Stimulated activated CD4-positive, alpha-beta T cell treated with anti-CD3 and anti-CD28 coated beads, TNF-alpha, amount 100 ng/mL, for 1 hour (primary cell): ENCODE data around the gene SAXO2.
"Not testable (repeated sequence)": the region's sequence is repeated elsewhere in the genome, so short reads cannot be mapped to it uniquely, and the experiment has no call there.

Experiments
- DNase-seq, 3 donors: peaks; one replicate each; pipeline ENCODE4 v3.0.0-alpha.2; 2020; ENCODE audit warnings: low read depth in 3 of 3, low spot score in 1 of 3

The SAXO2 gene

DNA sequence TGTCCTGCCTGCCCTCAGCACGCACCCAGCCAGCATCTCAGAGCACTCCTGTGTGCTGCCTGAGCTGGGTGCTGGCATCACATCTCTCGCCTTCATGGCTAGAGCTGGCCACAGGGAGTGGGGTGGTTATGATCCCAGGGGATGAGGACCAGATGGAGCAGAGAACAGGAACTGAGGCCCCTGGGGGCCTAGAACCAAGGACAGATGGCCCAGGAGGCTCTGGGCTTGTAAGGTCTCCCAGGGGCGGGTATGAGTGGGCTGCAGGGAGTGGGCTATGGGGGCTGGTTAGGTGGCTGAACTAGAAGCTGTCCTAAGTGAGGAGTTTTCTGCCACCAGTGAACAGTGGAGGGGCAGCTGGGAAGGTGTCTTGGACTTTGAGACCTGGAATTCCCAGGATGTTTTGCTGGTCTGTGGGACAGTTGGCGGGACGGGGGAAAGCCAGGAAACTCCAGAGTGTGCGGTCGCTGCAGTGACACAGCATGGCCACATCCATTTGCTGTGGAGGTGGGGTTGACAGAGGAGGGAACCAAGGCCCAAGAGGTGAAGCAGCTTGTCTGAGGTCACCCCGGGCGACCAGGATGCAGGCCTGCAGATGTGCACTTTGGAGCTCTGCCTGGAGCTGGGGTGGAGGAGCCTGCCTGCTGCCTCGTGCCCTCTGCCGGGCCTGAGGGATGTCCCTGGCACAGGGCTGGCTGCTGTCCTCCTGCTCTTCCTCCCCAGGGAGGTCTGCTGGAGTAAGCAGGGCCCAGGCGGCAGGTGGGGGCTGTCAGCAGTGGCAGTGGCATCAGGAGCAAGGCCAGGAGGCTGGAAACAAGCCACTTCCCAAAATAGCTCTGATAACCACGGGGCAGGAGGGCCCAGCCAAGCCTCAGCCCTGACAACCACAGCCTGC lies 70.3 kb downstream of the SAXO2 start:
- not testable (repeated sequence) for DNase-seq

DNA sequence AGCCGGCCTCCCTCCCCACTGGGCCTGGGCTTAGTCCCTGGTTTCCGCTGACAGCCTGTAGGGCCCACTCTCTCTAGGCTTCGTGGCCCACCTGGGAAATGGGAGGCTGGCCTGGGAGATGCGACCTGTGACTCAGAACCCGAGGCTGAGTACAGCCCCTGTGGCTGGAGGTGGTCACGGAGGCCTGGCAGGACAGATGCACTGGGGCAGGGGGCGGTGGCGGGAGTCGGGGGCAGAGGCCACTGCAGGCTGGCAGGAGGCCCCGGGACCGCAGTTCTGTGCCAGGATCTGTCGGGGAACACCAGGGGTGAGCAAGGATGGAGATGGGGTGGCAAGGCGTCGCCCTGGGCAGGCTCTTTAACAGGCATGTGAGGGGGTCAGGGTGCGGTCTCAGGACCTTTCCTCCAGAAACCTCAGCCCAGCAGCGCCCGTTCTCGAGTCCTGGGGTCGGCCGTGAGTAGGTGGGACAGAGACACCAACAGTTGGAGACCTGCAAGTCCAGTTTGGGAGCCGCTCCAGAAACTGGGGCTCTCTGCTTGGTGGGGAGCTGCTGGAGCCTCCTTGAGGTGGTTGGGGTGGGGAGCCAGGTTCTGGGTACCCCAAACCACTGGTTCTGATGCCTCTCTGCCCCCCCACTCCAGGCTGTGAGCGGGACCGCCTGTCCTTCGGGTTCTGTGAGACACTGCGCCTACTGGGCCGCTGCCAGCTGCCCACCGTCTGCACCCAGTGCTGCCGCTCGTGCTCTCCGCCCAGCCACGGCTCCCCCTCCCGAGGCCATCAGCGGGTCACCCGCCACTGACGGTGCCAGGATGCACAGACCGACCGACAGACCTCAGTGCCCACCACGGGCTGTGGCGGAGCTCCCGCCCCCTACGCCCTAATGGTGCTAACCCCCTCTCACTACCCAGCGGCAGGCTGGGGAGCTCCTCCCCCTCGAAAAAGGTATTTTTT lies 71.3 kb downstream of the SAXO2 start:
- not testable (repeated sequence) for DNase-seq
